GM13977 (cell line): ENCODE results near the gene LRRC8D.

Experiments
- DNase-seq: peaks from one replicate; pipeline ENCODE4 v3.0.0; 2012; ENCODE audit warnings: low spot score
- CTCF ChIP-seq: IDR thresholded peaks from 2 replicates; pipeline ENCODE4 v1.5.1; 2012; ENCODE audit warnings: mild to moderate bottlenecking, control low read depth; ENCODE audit not compliant: insufficient read depth; ENCODE audit errors: extremely low read depth, missing control alignments
- in situ Hi-C: fragments of 300-500 bp; cut with MboI; formaldehyde crosslinking; loops from one replicate; pipeline ENCODE4 v1.12.0; 2022; ENCODE audit warnings: low sequenced_read_pairs, low pct_unique_long_range_greater_than_20kb, mixed read lengths, inconsistent platforms; ENCODE audit not compliant: unreplicated experiment

The LRRC8D gene

GRCh38 chr1:89815040-89815439, 5.8 kb upstream of the LRRC8D start:
- no peak for TF ChIP-seq CTCF
- DNase-seq, result no peak
- in situ Hi-C loops, result no loop called here

- TF ChIP-seq CTCF, result no peak
- DNase-seq, result no peak
- in situ Hi-C loops, result no loop called here
Measured at GRCh38 chr1:89815611-89816010, 5.2 kb upstream of the LRRC8D start.

GRCh38 chr1:89816366-89816765, 4.5 kb upstream of the LRRC8D start:
- DNase-seq, result no peak
- no peak for TF ChIP-seq CTCF
- in situ Hi-C loops, result no loop called here

GRCh38 chr1:89821322-89822108, 683 bp downstream of the LRRC8D start:
- TF ChIP-seq CTCF, result no peak
- in situ Hi-C loops, result no loop called here
- peak; percentile 82 for DNase-seq

GRCh38 chr1:89822109-89822962, 1.5 kb downstream of the LRRC8D start:
- in situ Hi-C loops, result no loop called here
- peak; percentile 26 for DNase-seq
- TF ChIP-seq CTCF, result no peak

GRCh38 chr1:89822999-89823628, 2.3 kb downstream of the LRRC8D start:
- in situ Hi-C loops, result no loop called here
- no peak for TF ChIP-seq CTCF
- DNase-seq, result no peak
